HFFc6 (cell line): ENCODE measurements around the gene TENM3. TPM values are rescaled to one million over a fixed set of nuclear protein-coding genes. Genes with fewer than 3 reads are reported as not detected.

ENCODE experiments used
- DNase-seq: peaks from one replicate; pipeline ENCODE4 v3.0.0-alpha.2; 2018
- H3K27ac Mint-ChIP-seq: 2 replicates; pipeline ENCODE4 v1.8.0; 2020; ENCODE audit warnings: mild to moderate bottlenecking, mixed read lengths
- H3K27me3 Mint-ChIP-seq: 2 replicates; pipeline ENCODE4 v1.8.0; 2021; ENCODE audit warnings: mild to moderate bottlenecking, moderate library complexity, mixed read lengths; ENCODE audit not compliant: insufficient read depth
- H3K36me3 Mint-ChIP-seq: 2 replicates; pipeline ENCODE4 v1.8.0; 2021; ENCODE audit warnings: low read depth, mixed read lengths
- H3K4me1 Mint-ChIP-seq: 2 replicates; pipeline ENCODE4 v1.8.0; 2020; ENCODE audit warnings: low read depth, mixed read lengths
- H3K4me3 Mint-ChIP-seq: 2 replicates; pipeline ENCODE4 v1.8.0; 2020; ENCODE audit warnings: mild to moderate bottlenecking, moderate library complexity, mixed read lengths
- H3K9me3 Mint-ChIP-seq: 2 replicates; pipeline ENCODE4 v1.8.0; 2020; ENCODE audit warnings: mild to moderate bottlenecking, mixed read lengths
- total RNA-seq, 6 experiments: library from RNA; stranded (reverse); fragmentation: NEBNext Ultra II Directional; extraction: Animal tissue kit (Norgen Biotek cat#: 25700); gene quantifications; 2 replicates in 1 of 6; 3 replicates in 5 of 6; pipeline ENCODE4 v1.2.3, GENCODE V29; 2021
- TF ChIP-seq, protein P1 (sequence below): fragments of 200-600 bp; sonication (generic); IDR thresholded peaks from 2 replicates; pipeline ENCODE4 v1.5.0; 2021; ENCODE audit warnings: antibody characterized with exemption, mild to moderate bottlenecking

Gene TENM3
- total RNA-seq, 6 experiments from 2014 or later = 31.1 to 52.1 (median 42.0) TPM

- peaks cover 12% of the 10 kb centered on the region; the same call in 1 of the 2 replicates for H3K4me1 Mint-ChIP-seq
- H3K4me3 Mint-ChIP-seq = no peak overlapping the region
- no peaks in the 10 kb centered on the region for H3K9me3 Mint-ChIP-seq
Observed at GRCh38 chr4:182325848-182326255, 82.7 kb downstream of the TENM3 start.

DNA sequence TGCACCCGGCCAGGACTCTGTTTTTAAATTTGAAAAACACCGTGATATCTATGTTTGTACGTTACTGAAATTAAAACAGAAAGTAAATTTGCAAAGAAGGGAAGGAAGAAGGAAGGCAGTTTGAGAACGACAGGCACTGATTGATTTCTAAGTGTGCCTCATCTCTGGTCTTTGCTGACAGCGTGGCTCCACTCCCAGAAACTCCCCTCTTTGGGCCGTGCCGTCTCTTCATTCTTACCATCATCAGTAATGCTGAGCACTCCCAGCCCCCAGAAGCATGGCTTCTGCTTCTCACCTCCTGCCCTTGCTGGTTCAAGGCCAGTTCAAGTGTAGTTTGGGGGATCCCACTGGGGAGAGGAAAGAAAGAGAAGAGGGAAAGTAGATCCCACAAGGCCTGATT lies 85.3 kb downstream of the TENM3 start:
- no peak overlapping the region for H3K4me3 Mint-ChIP-seq
- DNase-seq = no peak
- H3K27me3 Mint-ChIP-seq = no peaks in the 10 kb centered on the region
- peaks cover 22% of the 10 kb centered on the region for H3K4me1 Mint-ChIP-seq
- TF ChIP-seq, protein P1, sequence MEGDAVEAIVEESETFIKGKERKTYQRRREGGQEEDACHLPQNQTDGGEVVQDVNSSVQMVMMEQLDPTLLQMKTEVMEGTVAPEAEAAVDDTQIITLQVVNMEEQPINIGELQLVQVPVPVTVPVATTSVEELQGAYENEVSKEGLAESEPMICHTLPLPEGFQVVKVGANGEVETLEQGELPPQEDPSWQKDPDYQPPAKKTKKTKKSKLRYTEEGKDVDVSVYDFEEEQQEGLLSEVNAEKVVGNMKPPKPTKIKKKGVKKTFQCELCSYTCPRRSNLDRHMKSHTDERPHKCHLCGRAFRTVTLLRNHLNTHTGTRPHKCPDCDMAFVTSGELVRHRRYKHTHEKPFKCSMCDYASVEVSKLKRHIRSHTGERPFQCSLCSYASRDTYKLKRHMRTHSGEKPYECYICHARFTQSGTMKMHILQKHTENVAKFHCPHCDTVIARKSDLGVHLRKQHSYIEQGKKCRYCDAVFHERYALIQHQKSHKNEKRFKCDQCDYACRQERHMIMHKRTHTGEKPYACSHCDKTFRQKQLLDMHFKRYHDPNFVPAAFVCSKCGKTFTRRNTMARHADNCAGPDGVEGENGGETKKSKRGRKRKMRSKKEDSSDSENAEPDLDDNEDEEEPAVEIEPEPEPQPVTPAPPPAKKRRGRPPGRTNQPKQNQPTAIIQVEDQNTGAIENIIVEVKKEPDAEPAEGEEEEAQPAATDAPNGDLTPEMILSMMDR = no peak
- peaks cover 16% of the 10 kb centered on the region for H3K36me3 Mint-ChIP-seq
- H3K9me3 Mint-ChIP-seq = no peaks in the 10 kb centered on the region
- H3K27ac Mint-ChIP-seq = no peak overlapping the region

More at GRCh38 chr4:182325848-182326255, 82.7 kb downstream of the TENM3 start:
- H3K27ac Mint-ChIP-seq = no peak overlapping the region
- TF ChIP-seq, protein P1 = no peak
- no peaks in the 10 kb centered on the region for H3K27me3 Mint-ChIP-seq
- H3K36me3 Mint-ChIP-seq = peaks cover 16% of the 10 kb centered on the region
- no peak for DNase-seq

DNA sequence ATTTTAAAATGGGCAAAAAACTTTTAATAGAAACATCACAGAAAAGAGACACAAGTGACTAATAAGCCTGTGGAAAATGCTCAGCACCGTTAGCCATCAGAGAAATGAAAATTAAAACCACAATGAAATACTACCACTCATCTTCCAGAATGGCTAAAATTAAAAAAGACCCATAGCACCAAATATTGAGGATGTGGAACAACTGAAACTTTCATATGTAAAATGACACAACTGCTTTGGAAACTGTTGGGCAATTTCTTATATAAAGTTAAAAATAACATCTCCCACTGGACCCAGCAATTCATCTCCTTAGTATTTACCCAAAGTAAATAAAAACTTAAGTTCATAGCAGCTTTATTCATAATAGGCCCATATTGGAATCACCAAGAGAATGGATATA lies 94.2 kb downstream of the TENM3 start:
- H3K27me3 Mint-ChIP-seq = no peaks in the 10 kb centered on the region
- H3K9me3 Mint-ChIP-seq = no peaks in the 10 kb centered on the region
- peaks cover 41% of the 10 kb centered on the region for H3K4me1 Mint-ChIP-seq
- TF ChIP-seq, protein P1 = no peak
- no peak for DNase-seq
- H3K27ac Mint-ChIP-seq = no peak overlapping the region
- peaks cover 16% of the 10 kb centered on the region for H3K36me3 Mint-ChIP-seq
- no peak overlapping the region for H3K4me3 Mint-ChIP-seq

DNA sequence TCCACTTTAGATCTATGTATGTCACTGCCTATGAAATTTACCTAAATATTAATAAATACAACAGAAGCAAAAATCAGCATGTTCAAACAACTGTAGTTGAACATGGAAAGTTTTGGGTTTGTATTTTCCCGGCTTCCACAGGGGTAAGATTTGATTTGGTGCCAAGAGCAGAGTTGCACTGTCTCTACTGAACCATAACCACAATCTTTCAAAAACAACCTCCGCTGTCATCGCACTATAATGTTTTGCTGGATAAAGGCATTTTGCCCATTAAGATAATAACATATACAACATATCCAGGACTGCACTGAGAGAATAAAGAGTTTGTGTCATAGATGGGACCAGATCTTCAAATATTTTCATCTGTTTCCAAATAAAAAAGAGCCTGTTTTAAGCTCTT lies 94.9 kb downstream of the TENM3 start:
- H3K4me3 Mint-ChIP-seq = 0 out of 2 replicates have a peak overlapping the region, but pooled peaks have one; percentile 5
- peaks cover 34% of the 10 kb centered on the region for H3K4me1 Mint-ChIP-seq
- H3K9me3 Mint-ChIP-seq = no peaks in the 10 kb centered on the region
- no peak for DNase-seq
- TF ChIP-seq, protein P1 = no peak
- peaks cover 16% of the 10 kb centered on the region for H3K36me3 Mint-ChIP-seq
- H3K27me3 Mint-ChIP-seq = no peaks in the 10 kb centered on the region
- H3K27ac Mint-ChIP-seq = peak overlapping the region; percentile 14

- TF ChIP-seq, protein P1 = no peak
- Mint-ChIP-seq H3K4me3 (peak overlapping the region; percentile 67), H3K9me3 (no peaks in the 10 kb centered on the region), H3K36me3 (peaks cover 16% of the 10 kb centered on the region), H3K27ac (peak overlapping the region; percentile 49), H3K27me3 (no peaks in the 10 kb centered on the region), H3K4me1 (peaks cover 33% of the 10 kb centered on the region)
- DNase-seq = peak; percentile 55
Observed at GRCh38 chr4:182338746-182339145, 95.5 kb downstream of the TENM3 start.

DNA sequence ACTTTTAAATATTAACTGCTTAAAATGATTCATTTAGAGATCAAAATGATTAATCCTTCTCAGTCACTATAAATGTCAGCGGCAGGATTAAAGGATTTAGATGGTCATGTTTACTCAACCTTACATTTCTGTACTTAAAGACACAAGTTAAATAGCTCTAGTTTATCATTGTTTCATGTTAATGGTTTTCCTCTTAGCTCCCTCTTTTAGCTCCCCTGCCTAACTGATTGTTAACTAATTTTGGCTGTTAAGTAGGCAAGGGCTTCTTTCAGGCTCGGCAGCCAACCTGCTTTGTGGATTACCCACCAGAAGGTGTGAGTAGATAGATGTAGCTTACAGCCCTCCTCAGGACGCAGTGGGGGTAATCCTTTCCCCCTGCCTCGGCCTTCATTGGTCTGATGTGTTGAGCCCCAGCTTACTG lies 96.0 kb downstream of the TENM3 start:
- no peaks in the 10 kb centered on the region for H3K27me3 Mint-ChIP-seq
- H3K4me3 Mint-ChIP-seq = peak overlapping the region; percentile 67
- H3K36me3 Mint-ChIP-seq = peaks cover 16% of the 10 kb centered on the region
- H3K4me1 Mint-ChIP-seq = peaks cover 33% of the 10 kb centered on the region
- peak; percentile 62 for DNase-seq
- no peaks in the 10 kb centered on the region for H3K9me3 Mint-ChIP-seq
- H3K27ac Mint-ChIP-seq = peak overlapping the region; percentile 49
- TF ChIP-seq, protein P1 = no peak
